ENCODE data around the gene INPP4B. TPM values are rescaled to one million over a fixed set of nuclear protein-coding genes. Genes with fewer than 3 reads are reported as not detected.

Gene INPP4B
- total RNA-seq, 1 donor from 2014 or later = 32.7 TPM

DNA sequence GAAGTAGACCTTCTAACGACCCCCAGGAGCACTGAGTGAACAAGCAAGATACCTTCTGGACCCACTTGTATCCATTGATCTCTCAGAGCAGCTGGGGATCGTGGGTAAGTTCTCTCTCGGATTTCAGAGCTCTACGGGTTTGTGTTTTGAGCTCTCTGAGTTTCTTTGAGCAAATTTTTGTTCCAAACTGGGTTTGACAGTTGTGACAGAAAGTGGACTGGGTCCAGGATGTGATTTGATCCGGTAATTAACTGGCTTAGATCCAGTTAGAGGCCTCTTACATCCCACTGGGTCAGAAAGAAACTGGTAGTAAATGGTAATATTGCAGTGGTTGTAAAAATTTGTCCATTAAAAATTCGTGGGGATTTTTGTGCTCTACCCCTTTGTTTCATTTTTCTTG, 459.2 kb downstream of the INPP4B start:
- Histone ChIP-seq H3K4me1 (no peaks in the 10 kb centered on the region), H3K36me3 (no peaks in the 10 kb centered on the region), H3K27ac (no peak overlapping the region), H3K9me3 (no peaks in the 10 kb centered on the region), H3K27me3 (no peaks in the 10 kb centered on the region), H3K4me3 (no peak overlapping the region)
- TF ChIP-seq, protein P1, sequence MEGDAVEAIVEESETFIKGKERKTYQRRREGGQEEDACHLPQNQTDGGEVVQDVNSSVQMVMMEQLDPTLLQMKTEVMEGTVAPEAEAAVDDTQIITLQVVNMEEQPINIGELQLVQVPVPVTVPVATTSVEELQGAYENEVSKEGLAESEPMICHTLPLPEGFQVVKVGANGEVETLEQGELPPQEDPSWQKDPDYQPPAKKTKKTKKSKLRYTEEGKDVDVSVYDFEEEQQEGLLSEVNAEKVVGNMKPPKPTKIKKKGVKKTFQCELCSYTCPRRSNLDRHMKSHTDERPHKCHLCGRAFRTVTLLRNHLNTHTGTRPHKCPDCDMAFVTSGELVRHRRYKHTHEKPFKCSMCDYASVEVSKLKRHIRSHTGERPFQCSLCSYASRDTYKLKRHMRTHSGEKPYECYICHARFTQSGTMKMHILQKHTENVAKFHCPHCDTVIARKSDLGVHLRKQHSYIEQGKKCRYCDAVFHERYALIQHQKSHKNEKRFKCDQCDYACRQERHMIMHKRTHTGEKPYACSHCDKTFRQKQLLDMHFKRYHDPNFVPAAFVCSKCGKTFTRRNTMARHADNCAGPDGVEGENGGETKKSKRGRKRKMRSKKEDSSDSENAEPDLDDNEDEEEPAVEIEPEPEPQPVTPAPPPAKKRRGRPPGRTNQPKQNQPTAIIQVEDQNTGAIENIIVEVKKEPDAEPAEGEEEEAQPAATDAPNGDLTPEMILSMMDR (IDR thresholded peaks at IDR 0.05) = no peak
- intact Hi-C loops (cut with DNase I) = no loop called here
- DNase-seq (ENCODE audit: low spot score in 2 of 2) = no peak

DNA sequence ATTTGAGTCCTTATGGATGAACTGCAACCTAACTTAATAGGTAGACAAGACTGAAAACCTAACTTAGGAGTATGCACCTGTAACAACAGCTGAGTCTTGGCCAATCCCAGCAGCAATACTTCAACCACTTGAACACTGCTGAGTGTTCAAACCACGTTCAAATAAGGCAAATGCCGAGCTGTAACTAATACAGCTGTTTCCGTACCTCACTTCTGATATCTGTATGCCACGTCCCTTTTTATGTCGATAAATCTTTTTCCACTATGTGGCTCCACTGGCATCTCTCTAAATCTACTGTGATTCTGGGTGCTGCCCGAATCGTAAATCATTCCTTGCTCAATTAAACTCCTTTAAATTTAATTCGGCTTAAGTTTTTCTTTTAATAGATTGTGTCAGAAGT, 459.7 kb downstream of the INPP4B start:
- TF ChIP-seq, protein P1 (IDR thresholded peaks at IDR 0.05) = no peak
- H3K27me3 ChIP-seq = no peaks in the 10 kb centered on the region
- H3K4me3 ChIP-seq = no peak overlapping the region
- H3K36me3 ChIP-seq = no peaks in the 10 kb centered on the region
- H3K9me3 ChIP-seq = no peaks in the 10 kb centered on the region
- H3K27ac ChIP-seq = no peak overlapping the region
- no peaks in the 10 kb centered on the region for H3K4me1 ChIP-seq
- intact Hi-C loops (cut with DNase I) = no loop called here
- DNase-seq (ENCODE audit: low spot score in 2 of 2) = no peak

DNA sequence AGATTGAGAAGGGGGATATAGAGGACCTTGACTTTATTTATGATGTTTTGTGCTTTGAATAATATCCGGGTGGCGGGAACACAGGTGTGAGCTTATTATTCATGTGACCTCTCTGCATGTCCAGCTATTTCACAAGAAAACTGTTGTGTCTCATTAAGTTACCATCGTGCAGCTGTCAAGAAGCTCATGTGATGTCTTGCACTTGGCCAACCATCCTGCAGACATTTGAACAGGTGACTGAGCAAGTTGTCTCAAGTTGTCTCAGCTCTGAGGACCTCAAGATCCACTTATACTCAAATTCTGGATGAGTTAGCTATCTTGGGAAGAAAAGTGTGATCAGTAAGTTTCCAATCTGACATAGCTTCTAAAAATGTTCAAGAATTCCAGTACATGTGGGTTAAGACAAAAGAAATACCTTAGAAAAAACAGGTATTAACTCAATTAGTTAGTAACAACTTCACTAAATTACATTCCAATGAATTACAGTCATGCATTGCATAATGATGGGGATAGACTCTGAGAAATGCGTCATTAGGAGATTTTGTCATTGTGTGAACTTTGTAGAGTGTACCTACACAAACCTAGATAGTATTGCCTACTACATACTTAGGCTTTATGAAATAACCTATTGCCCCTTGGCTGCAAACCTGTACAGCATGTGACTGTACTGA, 462.2 kb downstream of the INPP4B start:
- TF ChIP-seq, protein P1 (IDR thresholded peaks at IDR 0.05) = no peak
- Histone ChIP-seq H3K27me3 (no peaks in the 10 kb centered on the region), H3K27ac (no peak overlapping the region), H3K36me3 (no peaks in the 10 kb centered on the region), H3K4me3 (no peak overlapping the region), H3K9me3 (no peaks in the 10 kb centered on the region), H3K4me1 (peaks cover 4 to 10% of the 10 kb centered on the region in 2 donors)
- no peak for DNase-seq (ENCODE audit: low spot score in 2 of 2)
- intact Hi-C loops (cut with DNase I) = no loop called here

GRCh38 chr4:142383354-142383753, 462.7 kb downstream of the INPP4B start:
- H3K9me3 ChIP-seq = no peaks in the 10 kb centered on the region
- H3K4me1 ChIP-seq = peaks cover 4 to 15% of the 10 kb centered on the region in 2 donors
- no peaks in the 10 kb centered on the region for H3K27me3 ChIP-seq
- intact Hi-C loops (cut with DNase I) = no loop called here
- no peak overlapping the region for H3K4me3 ChIP-seq
- no peak overlapping the region for H3K27ac ChIP-seq
- DNase-seq (ENCODE audit: low spot score in 2 of 2) = no peak
- TF ChIP-seq, protein P1 (IDR thresholded peaks at IDR 0.05) = no peak
- no peaks in the 10 kb centered on the region for H3K36me3 ChIP-seq

DNA sequence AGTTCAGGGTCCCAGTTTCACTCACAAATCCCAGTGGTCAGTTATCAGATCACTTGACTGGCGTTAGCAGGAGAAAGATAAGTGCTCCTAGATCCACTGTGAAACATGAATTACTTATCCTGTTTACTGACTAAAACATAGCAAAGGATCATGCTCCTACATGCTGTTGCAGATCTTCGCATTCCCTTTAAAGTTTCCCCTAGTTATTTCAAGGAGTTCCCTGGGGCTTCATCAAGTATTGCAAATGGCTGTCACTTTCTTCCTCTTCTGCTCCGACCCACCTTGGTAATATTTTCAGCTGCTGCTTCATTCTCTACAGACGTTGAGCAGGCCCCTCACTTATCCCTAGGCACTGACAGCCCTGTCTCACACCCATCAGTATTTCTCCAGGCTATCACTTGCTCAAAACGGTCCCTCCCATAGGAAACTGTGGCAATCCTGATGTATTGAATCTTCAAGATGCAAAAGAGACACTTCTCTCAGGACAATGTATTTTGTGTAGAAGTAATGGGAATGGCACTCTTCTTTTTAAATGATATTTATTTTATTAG, 466.0 kb downstream of the INPP4B start:
- H3K27me3 ChIP-seq = no peaks in the 10 kb centered on the region
- H3K27ac ChIP-seq = peak overlapping the region; percentile 61 to 71
- no peak overlapping the region for H3K4me3 ChIP-seq
- H3K4me1 ChIP-seq = peaks cover 4 to 18% of the 10 kb centered on the region in 2 donors
- intact Hi-C loops (cut with DNase I) = no loop called here
- H3K9me3 ChIP-seq = no peaks in the 10 kb centered on the region
- H3K36me3 ChIP-seq = no peaks in the 10 kb centered on the region
- TF ChIP-seq, protein P1 (IDR thresholded peaks at IDR 0.05) = no peak
- no peak for DNase-seq (ENCODE audit: low spot score in 2 of 2)

Measured in ascending aorta (tissue), 2 donors.